ENCODE measurements around the gene CHGA.

CHGA gene

GRCh38 chr14:92903359-92903758 is 19.6 kb upstream of the CHGA start:
- peak in 1 of 2 donors; percentile 4 for DNase-seq (ENCODE audit: low read depth in 2 of 2, low spot score in 1 of 2)

GRCh38 chr14:92905667-92906066 is 17.3 kb upstream of the CHGA start:
- no peak for DNase-seq (ENCODE audit: low read depth in 2 of 2, low spot score in 1 of 2)

- DNase-seq (ENCODE audit: low read depth in 2 of 2, low spot score in 1 of 2): no peak
Observed at GRCh38 chr14:92906420-92906819, 16.5 kb upstream of the CHGA start.

GRCh38 chr14:92906823-92907222 is 16.1 kb upstream of the CHGA start:
- DNase-seq (ENCODE audit: low read depth in 2 of 2, low spot score in 1 of 2): no peak

GRCh38 chr14:92907316-92907911 is 15.5 kb upstream of the CHGA start:
- no peak for DNase-seq (ENCODE audit: low read depth in 2 of 2, low spot score in 1 of 2)

GRCh38 chr14:92914087-92914656 is 8.8 kb upstream of the CHGA start:
- DNase-seq (ENCODE audit: low read depth in 2 of 2, low spot score in 1 of 2): no peak

GRCh38 chr14:92916201-92916600 is 6.7 kb upstream of the CHGA start:
- no peak for DNase-seq (ENCODE audit: low read depth in 2 of 2, low spot score in 1 of 2)

GRCh38 chr14:92917041-92917940 is 5.7 kb upstream of the CHGA start:
- no peak for DNase-seq (ENCODE audit: low read depth in 2 of 2, low spot score in 1 of 2)

- no peak for DNase-seq (ENCODE audit: low read depth in 2 of 2, low spot score in 1 of 2)
Observed at GRCh38 chr14:92917956-92918355, 5.0 kb upstream of the CHGA start.

- DNase-seq (ENCODE audit: low read depth in 2 of 2, low spot score in 1 of 2): no peak
Observed at GRCh38 chr14:92920001-92920400, 2.9 kb upstream of the CHGA start.

- DNase-seq (ENCODE audit: low read depth in 2 of 2, low spot score in 1 of 2): no peak
Observed at GRCh38 chr14:92922155-92922735, 705 bp upstream of the CHGA start.

GRCh38 chr14:92923744-92924103 is 774 bp downstream of the CHGA start:
- DNase-seq (ENCODE audit: low read depth in 2 of 2, low spot score in 1 of 2): no peak

GRCh38 chr14:92924247-92924646 is 1.3 kb downstream of the CHGA start:
- no peak for DNase-seq (ENCODE audit: low read depth in 2 of 2, low spot score in 1 of 2)

- no peak for DNase-seq (ENCODE audit: low read depth in 2 of 2, low spot score in 1 of 2)
Observed at GRCh38 chr14:92925446-92925845, 2.5 kb downstream of the CHGA start.

GRCh38 chr14:92926180-92926845 is 3.4 kb downstream of the CHGA start:
- no peak for DNase-seq (ENCODE audit: low read depth in 2 of 2, low spot score in 1 of 2)

GRCh38 chr14:92926931-92927330 is 4.0 kb downstream of the CHGA start:
- no peak for DNase-seq (ENCODE audit: low read depth in 2 of 2, low spot score in 1 of 2)

- no peak for DNase-seq (ENCODE audit: low read depth in 2 of 2, low spot score in 1 of 2)
Observed at GRCh38 chr14:92927349-92928257, 4.7 kb downstream of the CHGA start.

GRCh38 chr14:92928258-92928629 is 5.3 kb downstream of the CHGA start:
- no peak for DNase-seq (ENCODE audit: low read depth in 2 of 2, low spot score in 1 of 2)

- DNase-seq (ENCODE audit: low read depth in 2 of 2, low spot score in 1 of 2): no peak
Observed at GRCh38 chr14:92928961-92929688, 6.2 kb downstream of the CHGA start.

Measured in stimulated activated CD8-positive, alpha-beta memory T cell treated with anti-CD3 and anti-CD28 coated beads, Interleukin-4, amount 100 ng/mL, for 4 hours (primary cell).